ENCODE measurements around the gene DIPK1B.
"Not testable (repeated sequence)": the region's sequence is repeated elsewhere in the genome, so short reads cannot be mapped to it uniquely, and the experiment has no call there.

Gene DIPK1B

DNA sequence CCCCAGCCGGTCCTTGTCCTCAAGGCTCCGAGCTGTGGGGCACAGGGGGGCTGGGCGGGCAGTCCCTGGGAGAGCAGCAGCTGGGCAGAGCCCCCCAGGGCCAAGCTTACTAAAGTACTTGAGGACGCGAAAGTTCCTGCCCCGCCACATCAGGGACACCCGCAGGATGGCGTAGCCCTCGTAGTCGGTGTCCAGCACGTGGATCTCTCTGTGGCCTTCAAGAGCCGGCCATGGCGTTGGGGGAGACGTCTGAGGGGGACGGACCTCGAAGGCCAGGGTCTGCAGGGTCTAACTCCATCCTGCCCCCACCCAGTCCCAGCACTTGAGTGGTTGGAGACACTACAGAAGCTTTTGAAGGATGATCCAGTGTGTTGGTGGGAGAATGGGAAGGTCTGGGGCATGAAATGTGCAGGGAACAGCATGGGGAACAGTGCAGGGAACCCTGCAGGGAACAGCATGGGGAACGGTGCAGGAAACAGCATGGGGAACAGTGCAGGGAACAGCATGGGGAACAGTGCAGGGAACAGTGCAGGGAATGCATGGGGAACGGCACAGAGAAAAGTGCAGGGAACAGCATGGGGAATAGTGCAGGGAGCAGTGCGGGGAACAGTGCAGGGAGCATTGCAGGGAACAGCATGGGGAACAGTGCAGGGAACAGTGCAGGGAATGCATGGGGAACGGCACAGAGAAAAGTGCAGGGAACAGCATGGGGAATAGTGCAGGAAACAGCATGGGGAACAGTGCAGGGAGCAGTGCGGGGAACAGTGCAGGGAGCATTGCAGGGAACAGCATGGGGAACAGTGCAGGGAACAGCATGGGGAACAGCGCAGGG, 43.1 kb downstream of the DIPK1B start:
- DNase-seq: not testable (repeated sequence)

DNA sequence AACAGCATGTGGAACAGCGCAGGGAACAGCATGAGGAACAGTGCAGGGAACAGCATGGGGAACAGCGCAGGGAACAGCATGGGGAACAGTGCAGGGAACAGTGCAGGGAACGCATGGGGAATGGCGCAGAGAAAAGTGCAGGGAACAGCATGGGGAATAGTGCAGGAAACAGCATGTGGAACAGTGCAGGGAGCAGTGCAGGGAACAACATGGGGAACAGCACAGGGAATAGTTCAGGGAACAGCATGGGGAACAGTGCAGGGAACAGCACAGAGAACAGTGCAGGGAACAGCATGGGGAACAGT, 43.7 kb downstream of the DIPK1B start:
- DNase-seq: no peak

DNA sequence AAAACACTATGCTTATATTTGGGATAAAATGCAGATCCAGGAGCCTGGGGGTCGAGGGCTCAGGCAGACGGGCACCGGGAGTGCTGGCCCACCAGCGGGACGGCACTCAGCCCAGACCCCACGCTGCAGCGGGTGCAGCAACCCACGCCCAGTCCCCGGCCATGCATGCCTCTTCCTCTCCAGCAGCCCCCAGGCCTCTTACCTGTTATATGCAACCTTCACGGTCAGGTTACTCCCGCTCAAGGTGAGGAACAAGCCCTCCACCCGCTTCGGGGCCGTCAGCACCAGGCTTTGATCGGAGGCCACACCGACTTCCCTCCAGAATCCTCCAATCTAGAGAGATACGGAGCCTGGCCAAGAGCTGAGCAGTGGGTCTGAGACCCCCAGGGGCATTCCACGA, 44.5 kb downstream of the DIPK1B start:
- no peak for DNase-seq

DNA sequence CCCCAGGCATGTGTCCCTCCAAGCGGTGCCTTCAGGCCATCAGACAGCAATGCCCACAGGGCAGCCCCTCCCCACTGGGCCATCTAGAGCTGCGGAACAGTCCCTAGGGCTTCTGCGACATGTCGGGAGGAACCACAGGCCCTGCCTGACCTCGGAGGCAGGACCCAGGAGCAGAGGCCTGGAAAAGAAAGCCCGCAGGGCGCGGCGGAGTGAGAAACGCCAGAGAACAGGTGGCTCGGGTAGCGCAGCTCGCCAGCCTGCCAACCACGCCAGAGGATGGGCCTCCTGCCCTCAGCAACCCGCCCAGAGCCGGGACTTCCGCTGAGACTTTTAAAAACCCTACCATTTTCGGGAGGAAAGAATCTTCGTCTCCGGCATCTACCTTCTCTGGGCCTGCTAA, 45.0 kb downstream of the DIPK1B start:
- no peak for DNase-seq

DNA sequence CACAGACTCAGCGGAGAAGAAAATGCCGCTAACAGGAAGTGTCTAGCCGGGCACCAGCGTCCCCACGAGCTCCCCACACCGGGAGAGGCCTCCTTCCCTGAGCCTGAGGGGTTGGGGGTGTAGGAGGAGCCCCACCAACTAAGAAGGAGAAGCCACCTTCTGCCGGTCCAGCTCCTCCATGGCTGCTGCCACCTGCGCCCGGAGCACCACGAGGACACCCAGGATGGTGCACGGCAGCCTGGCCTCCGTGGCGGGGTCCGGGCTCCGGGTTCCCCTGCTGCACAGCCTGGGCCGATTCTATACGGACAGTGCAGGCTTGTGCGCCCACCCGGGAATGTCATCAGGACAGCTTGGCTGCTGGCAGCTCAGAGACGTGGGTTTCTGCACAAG, 45.4 kb downstream of the DIPK1B start:
- no peak for DNase-seq

DNA sequence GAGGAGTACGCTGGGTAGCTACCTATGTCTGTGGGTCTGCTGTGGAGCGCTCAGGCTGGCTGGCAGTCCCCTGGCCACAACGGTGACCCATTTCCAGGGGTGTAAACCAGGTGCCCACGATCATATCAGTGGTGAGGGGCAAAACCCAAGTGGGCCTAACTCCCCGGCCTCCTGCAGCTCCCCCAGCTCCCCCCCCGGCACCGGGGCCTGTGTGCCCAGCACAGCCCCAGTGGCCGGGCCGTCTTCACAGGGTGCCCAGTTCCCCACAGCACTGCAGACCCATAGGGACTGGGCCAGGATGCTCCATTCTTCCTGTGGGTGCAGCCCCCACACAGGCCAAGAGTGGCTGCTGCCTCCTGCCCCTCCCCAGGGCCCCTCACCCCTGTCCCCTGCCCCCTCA, 46.6 kb downstream of the DIPK1B start:
- no peak for DNase-seq

DNA sequence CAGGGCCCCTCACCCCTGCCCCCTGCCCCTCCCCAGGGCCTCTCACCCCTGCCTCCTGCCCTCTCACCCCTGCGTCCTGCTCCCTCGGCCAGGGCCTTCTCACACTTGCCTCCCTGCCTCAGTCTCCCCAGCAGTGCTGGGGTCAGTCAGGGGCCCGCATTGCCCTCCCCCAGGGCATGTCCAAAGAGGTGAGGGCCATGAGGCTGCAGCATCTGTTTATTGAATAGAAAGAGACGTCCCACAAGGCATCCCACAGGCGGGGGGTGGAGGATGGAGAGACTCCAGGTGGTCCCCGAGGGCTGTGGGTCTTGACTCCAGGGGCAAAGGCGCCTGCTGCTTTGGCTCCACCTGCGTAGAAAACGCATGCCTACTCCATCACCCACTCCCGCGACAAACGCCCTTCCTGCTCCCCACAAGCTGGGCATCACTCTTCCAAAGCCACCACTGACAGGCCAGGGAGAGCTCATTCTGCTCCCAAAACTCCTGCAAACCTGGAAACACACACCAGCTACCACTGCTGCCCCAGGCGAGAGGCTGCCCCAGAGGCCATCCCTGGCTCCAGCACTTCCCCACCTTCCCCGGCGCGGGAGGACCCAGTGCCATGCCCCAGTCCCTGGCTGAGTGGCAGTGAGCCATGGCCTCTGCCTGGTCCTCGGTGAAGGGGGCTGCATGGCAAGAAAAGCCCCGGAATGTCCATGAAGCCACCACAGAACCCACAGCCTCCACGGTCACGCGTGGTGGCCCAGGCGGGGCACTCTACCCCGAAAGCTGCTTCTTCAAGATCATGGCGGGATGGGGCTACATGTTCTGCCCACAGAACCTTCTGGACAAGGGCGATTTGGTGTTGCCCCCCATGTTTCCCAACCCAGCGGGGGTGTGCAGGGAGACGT, 47.3 kb downstream of the DIPK1B start:
- DNase-seq: no peak

DNA sequence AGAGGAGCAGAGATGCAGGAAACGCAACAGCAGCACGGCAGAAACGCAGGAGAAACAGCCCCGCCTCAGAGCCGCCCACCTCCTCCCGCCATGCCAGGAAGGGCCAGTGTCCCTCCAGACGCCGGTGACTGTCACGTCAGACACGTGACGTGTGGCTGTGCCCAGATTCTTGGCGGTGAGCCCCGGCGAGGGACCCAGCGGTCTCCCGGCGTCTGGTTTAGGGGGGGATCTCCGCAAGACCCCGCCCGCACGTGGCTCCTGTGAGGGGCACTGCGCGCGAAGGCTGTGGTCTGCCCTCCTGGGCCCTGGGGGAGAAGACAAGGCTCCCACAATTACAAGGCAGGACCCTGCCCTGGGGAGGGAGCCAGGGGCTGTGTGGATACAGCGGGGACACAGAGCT, 48.1 kb downstream of the DIPK1B start:
- DNase-seq: no peak

DNA sequence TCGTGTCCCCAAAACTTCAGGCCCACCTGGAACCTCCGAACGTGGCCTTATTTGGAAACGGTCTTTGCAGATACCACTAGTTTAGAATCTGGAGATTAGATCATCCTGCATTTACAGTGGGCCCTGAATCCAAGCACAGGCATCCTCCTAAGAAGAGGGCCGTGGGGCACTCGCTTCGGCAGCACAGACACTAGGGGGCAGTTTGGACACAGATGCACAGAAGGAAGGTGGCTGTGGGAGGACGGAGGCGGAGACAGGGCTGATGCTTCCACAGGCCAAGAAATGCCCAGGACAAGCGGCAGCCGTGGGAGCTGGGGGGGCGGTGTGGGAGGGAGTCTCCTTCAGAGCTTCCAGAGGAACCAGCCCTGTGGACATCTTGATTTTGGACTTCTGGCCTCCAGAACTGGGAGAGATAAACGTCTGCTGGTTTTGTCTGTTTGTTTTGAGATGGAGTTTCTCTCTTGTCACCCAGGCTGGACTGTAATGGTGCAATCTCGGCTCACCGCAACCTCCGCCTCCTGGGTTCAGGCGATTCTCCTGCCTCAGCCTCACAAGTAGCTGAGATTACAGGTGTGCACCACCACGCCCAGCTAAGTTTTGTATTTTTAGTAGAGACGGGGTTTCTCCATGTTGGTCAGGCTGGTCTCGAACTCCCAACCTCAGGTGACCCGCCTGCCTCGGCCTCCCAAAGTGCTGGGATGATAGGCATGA, 48.6 kb downstream of the DIPK1B start:
- DNase-seq: not testable (repeated sequence)

DNA sequence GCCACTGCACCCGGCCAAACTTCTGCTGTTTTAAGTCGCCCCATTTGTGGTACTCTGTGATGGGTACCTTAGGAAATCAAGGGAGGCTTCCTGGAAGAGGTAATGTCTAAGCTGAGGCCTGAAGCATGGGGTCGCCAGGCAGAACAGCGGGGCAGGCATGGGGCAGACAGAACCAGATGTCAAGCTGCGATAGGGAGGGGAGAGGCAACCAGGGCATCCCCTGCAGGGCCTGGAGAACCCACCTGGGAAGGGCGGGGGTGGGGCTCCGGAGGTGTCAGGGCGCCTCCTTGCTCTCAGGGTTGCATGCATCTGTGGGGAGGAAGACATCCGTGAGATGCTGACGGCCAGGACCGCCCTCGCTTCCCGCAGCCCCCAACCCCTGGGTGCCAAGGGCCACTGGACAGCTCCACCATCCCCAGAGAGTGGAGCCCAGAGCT, 49.2 kb downstream of the DIPK1B start:
- DNase-seq: no peak

DNA sequence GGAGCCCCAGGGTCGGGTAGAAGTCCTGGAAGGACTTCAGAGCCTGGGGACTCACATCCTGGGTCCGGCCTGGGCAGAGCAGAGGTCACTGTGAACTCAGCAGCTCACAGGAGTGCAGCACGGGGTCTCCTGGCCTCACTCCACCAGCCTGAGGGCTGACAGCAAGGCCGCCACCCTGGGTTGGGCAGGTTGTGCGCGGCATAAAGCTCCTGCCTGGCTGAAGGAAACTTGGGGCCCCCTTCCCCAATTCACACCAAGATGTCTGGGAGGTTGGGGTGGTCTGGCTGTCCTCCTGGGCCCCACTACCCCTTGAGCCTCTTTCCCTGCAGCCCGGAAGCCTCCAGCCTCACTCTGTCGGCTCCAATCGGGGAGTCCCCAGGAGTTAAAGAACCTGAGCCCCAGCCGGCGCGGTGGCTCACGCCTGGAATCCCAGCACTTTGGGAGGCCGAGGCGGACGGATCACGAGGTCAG, 49.9 kb downstream of the DIPK1B start:
- DNase-seq: no peak

DNA sequence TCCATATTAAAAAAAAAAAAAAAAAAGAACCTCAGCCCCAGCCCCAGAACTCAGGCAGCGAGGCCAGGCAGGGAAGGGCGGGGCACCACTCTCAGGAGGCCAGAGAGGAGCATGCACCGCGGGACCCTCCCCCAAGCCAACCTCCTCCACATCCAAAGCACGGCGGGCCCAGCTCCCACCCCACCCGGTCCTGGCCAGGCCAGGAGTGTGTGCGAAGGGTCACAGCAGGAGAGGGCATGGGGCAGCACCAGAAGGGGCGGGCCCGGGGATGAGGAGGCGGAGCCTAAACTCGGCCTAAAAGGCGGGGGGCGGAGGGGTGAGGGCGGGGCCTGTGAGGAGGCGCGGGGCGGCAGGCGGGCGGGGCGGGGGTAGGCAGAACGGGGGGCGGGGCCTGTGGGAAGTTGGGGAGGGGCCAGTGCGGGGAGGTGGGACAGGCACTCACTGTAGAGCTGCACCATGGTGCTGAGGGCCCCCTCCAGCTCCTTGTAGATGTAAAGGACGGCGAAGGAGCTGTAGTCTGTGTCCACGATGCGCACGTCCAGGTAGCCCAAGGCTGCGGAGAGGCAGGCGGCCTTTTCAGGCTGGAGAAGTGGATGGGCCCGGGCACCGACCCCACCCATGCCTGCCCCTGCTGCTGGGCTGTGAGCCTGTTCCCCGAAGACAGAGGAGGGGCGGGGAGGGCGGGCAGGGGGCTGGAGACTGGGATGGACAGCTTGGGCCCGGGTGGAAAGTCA, 50.7 kb downstream of the DIPK1B start:
- no peak for DNase-seq

DNA sequence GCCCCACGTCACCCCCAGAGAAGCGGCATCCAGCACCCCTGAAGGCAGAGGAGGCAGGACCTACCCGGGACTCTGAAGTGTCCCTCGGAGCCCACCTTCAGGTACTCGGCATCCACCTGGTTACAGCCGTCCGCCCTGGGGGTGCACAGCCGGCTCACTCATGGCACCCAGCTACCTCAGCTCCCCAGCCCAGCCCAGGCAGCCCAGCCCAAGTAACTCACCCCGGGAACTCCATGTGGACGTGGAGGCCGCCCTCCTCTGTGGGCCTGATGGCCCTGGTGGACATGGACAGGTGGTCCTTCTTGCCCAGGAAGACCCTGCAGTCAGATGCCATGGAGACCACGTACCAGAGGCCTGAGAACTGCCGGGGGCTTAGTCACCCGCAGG, 51.3 kb downstream of the DIPK1B start:
- DNase-seq: no peak

DNA sequence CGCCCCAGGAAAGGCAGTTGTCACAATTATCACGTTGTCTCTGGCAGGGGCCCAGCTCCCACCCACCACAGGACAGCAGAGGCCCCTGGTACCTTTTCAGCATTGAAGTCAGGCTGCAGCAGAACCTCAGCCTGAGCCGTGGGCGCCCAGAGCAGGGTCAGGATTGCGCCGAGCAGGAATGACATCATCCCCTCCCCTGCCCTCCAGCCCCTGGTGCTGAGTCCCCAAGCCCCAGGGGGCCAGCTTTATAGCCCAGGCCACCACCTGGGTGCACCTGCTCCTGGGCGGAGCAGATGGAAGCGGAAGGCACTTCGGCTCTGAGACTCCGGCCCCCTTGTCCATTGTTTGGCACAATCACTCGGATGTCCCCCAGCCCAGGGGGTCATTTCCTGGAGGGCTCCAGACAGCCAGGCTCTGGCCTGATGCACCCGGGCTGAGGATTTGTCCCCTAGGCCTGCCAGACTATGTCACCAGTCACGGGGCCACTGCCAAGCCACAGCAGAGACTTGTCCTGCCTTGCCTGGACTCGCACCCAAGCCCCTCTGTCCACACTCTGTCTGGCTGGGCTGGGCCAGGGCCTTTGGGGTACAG, 52.0 kb downstream of the DIPK1B start, which contains the start of gene LCN15:
Gene LCN15 (minus strand): TSS at position 218 of the 591 bp plus-strand sequence. CDS start 30 bp downstream, at position 188.
- no peak for DNase-seq

DNA sequence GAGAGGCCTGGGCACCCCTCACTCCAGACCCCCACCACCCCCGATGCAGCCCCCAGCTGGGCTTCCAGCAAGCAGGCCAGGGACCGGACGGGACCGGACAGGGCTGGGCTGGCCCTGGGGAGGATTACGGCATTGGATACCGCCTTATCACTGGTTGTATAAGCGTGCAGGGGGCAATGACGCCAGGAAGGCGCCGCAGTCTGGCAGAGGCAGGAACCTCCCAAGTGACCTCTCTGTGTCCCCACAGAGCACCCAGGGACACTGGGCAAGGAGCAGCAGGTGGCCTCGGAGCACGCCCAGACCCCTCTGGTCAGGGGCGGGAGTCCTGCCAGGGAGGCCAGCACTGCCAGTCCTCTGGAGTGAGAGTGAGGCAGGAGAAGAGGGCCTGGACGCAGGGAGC, 52.7 kb downstream of the DIPK1B start:
- no peak for DNase-seq

DNA sequence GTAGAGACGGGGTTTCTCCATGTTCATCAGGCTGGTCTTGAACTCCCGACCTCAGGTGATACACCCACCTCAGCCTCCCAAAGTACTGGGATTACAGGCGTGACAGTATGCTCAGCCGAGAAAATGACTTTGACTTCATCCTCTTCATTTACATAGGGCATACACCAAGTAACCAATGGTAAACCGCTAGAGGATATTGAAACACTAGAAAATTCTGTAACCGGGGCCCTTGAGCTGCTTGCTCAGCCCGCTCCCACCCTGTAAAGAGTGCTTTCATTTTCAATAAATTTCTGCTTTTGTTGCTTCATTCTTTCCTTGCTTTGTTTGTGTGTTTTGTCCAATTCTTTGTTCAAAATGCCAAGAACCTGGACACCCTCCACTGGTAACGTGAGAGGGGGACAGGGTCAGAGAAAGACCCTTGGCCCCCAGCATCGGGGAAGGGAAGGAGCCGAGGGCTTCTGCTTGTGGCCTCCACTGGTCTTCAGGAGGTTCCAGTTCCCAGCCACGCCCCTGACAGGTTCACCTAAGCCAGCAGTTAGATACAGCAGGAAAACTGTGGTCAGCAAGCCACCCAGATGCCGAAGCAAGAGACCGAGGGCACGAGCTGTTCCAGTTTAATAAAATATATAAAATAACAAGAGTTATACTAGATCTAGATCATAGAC, 53.5 kb downstream of the DIPK1B start:
- not testable (repeated sequence) for DNase-seq

DNA sequence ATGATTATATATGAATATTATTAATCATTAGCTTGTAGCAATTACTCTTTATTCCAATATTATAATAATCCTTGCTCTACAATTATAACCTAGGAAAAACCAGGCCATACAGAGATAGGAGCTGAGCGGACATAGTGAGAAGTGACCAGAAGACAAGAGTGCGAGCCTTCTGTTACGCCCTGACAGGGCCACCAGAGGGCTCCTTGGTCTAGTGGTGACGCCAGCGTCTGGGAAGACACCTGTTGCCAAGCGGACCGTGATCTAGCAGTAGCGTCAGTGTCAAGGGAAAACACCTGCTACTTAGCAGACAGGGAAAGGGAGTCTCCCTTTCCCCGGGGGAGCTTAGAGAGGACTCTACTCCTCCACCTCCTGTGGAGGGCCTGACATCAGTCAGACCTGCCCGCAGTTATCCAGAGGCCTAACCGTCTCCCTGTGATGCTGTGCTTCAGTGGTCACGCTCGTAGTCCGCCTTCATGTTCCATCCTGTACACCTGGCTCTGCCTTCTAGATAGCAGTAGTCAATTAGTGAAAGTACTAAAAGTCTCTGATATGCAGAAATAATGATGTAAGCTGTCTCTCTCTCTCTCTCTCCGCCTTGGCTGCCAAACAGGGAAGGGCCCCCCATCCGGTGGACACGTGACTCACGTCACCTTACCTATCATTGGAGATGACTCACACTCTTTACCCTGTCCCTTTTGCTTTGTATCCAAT, 54.2 kb downstream of the DIPK1B start:
- peak; percentile 84 for DNase-seq

DNA sequence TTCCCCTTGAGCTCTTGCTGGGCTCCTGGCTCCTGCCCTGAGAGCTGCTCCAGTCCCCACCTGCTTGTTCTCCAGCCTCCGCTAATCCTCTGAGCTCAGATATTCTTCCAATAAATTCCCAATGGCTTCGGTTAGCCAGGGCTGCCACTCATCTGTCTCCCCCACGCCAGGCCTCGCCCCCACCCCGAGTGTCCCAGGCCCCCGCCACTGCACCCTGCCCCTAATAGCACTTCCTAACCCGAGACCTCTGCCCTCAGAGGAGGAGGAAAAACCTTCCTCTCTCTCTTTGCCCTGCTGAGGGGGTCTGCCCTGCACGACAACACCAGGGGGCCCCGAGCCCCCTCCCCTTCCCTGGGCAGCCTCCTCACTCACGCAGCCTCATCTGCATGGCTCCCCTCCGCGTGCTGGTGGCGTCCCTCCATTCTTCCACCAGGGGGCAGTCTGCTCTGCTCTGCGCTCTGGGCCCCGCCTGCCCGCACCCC, 57.4 kb downstream of the DIPK1B start:
- DNase-seq: peak; percentile 36

DNA sequence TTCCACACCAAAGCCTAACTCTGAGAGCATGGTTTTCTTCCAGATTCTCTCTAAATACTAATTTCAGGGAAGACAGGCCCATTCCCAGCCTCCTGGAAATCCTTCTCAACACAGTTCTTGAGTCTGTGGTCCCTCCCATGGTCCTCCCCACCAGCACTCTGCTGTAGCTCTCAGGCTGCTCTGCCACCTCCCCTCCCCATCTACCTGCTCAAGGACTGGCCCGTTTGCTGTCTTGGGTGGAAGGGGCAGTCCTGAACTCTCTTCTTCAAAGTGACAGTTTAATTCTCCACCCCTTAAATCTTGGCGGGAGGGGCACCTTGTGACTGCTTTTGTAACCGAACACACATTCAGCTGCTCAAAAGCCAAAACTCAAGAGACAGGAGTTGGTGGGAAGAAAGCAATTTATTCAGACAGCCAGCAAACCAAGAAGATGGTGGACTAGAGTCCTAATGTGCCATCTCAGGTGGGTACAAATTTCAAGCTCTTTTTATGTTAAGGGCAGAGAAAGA, 59.6 kb downstream of the DIPK1B start:
- DNase-seq: no peak

DNA sequence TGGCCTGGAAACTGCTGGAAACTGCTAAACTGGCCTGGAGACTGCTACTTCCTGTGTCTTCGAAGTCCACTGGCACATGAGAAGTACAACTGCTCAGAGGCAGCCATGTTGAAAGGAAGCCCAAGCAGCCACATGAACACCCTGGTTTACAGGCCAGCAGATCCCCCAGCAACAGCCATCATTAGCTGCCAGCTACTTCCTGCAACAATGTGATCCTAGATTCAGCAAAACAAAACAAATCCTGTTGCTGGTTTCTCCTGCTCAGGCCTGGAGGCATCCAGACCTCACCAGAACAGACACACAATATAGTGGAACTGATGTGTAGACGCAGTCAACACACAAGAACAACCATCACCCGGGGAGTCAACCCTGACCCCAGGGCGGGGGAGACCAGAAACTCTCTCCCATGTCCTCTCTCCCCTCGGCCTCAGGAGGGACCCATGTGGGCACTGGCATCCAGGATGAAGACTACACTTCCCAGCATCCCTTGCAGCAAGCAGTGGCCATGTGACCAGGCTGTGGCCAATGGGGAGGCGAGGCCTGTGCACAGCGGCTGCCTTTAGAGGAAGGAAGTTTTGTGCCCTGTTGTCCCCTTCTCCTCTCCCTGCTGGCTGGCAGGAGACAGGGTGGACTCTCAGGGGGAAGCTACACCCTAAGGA, 61.1 kb downstream of the DIPK1B start:
- DNase-seq: no peak

Measured in NCI-H2171 (cell line).